Skeletal muscle satellite cell (primary cell): ENCODE results near the gene NRL.

Experiments
- H3K27me3 ChIP-seq: 2 replicates; pipeline ENCODE4 v1.7.0; 2013; ENCODE audit warnings: low read length; ENCODE audit not compliant: control insufficient read depth, insufficient read depth
- H3K36me3 ChIP-seq: 2 replicates; pipeline ENCODE4 v1.7.0; 2013; ENCODE audit warnings: mild to moderate bottlenecking, control low read depth, low read length; ENCODE audit not compliant: insufficient read depth
- H3K4me1 ChIP-seq: 2 replicates; pipeline ENCODE4 v1.7.0; 2013; ENCODE audit warnings: low read length; ENCODE audit not compliant: control insufficient read depth, insufficient read depth
- H3K4me2 ChIP-seq: 2 replicates; pipeline ENCODE4 v1.7.0; 2013; ENCODE audit warnings: mild to moderate bottlenecking, low read length
- H3K4me3 ChIP-seq: 2 replicates; pipeline ENCODE4 v1.7.0; 2013; ENCODE audit warnings: low read length
- H3K9ac ChIP-seq: 2 replicates; pipeline ENCODE4 v1.7.0; 2013; ENCODE audit warnings: mild to moderate bottlenecking, low read depth, low read length, moderate library complexity
- H3K9me3 ChIP-seq: replicated peaks from 2 replicates; pipeline ENCODE4 v1.7.0; 2013; ENCODE audit warnings: mild to moderate bottlenecking, control low read depth, low read length

NRL gene

GRCh38 chr14:24064856-24065255 is 49.9 kb downstream of the NRL start:
- Histone ChIP-seq H3K27me3 (peaks cover 54% of the 10 kb centered on the region), H3K36me3 (no peaks in the 10 kb centered on the region), H3K4me3 (no peak overlapping the region), H3K9ac (no peak overlapping the region), H3K4me1 (no peaks in the 10 kb centered on the region), H3K4me2 (no peak overlapping the region), H3K9me3 (no peaks in the 10 kb centered on the region)

DNA sequence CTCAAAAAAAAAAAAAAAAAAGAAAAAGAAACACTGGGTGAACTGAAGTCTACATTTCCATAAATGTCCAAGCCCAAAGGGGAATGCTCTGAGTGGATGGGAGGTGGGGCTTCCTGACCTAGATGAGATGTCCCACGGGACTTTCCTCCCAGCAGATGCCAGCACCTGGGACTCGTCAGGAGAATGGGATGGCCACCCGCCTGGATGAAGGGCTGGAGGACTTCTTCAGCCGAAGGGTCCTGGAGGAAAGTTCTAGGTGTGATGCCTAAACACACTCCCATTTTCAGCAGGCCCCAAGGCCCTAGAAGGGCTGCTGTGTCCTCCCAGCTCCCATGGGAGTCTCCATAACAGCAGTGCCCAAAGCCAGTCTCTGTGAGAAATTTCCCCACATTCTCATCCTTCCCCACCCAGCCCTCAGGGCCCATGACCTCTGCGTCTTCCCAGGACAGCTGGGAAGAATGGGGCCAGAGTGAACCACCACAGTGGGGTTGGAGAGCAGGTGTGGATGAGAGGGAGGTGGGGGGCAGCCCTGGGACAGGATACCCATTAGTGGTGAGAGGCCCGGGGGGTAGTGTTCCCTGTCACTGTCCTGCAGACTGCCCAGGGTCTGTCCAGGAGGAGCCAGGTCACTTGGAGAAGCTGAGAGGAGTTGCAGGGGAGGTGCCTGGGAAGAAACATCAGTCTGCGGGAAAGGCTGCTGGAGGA is 50.5 kb downstream of the NRL start:
- H3K36me3 ChIP-seq = no peaks in the 10 kb centered on the region
- H3K27me3 ChIP-seq = peaks cover 48% of the 10 kb centered on the region
- no peak overlapping the region for H3K9ac ChIP-seq
- no peaks in the 10 kb centered on the region for H3K4me1 ChIP-seq
- no peaks in the 10 kb centered on the region for H3K9me3 ChIP-seq
- H3K4me2 ChIP-seq = no peak overlapping the region
- H3K4me3 ChIP-seq = no peak overlapping the region

GRCh38 chr14:24063263-24063836 is 51.4 kb downstream of the NRL start:
- H3K4me2 ChIP-seq = no peak overlapping the region
- no peaks in the 10 kb centered on the region for H3K9me3 ChIP-seq
- H3K36me3 ChIP-seq = no peaks in the 10 kb centered on the region
- no peak overlapping the region for H3K9ac ChIP-seq
- H3K4me3 ChIP-seq = no peak overlapping the region
- peaks cover 48% of the 10 kb centered on the region for H3K27me3 ChIP-seq
- H3K4me1 ChIP-seq = no peaks in the 10 kb centered on the region

DNA sequence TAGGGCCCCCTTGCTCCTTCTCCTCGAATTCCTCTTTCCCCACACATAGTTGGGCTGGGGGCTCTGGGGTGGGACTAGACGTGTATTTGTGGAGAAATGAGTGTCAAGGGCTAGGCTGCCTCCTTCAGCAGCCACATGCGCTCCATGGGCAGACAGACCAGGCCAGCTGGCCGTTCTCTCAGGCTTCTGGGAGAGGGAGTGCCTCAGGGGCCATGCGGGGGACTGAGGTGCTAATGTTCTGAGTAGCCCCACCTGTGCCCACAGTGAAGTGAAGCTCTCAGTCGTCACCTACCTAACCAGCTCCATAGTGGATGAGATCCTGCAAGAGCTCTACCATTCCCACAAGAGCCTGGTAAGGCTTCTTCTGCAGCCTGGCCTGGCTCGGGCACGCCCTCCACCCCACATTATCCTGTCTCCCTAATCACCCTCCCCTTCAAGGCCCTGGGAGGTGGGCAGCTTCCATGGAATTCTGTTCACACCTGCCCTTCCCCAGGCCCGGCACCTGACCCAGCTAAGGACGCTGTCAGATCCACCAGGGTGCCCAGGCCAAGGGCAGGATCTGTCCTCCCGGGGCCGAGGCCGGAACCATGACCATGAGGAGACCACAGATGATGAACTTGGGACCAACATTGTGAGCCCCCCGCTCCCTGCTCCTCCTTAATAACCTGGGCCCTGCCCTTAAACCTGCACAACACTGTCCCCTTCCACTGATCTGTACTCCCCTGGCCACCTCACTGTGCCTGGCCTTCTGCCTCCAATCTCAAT is 52.4 kb downstream of the NRL start:
- H3K4me3 ChIP-seq = no peak overlapping the region
- no peaks in the 10 kb centered on the region for H3K9me3 ChIP-seq
- H3K27me3 ChIP-seq = peaks cover 42% of the 10 kb centered on the region
- H3K4me1 ChIP-seq = no peaks in the 10 kb centered on the region
- H3K9ac ChIP-seq = no peak overlapping the region
- no peak overlapping the region for H3K4me2 ChIP-seq
- H3K36me3 ChIP-seq = no peaks in the 10 kb centered on the region

GRCh38 chr14:24060984-24061913 is 53.5 kb downstream of the NRL start:
- Histone ChIP-seq H3K4me3 (no peak overlapping the region), H3K36me3 (no peaks in the 10 kb centered on the region), H3K9ac (no peak overlapping the region), H3K27me3 (peaks cover 41% of the 10 kb centered on the region), H3K4me2 (no peak overlapping the region), H3K4me1 (no peaks in the 10 kb centered on the region), H3K9me3 (no peaks in the 10 kb centered on the region)

- Histone ChIP-seq H3K4me1 (no peaks in the 10 kb centered on the region), H3K27me3 (peaks cover 39% of the 10 kb centered on the region), H3K9ac (no peak overlapping the region), H3K36me3 (no peaks in the 10 kb centered on the region), H3K9me3 (no peaks in the 10 kb centered on the region), H3K4me3 (no peak overlapping the region), H3K4me2 (no peak overlapping the region)
Measured at GRCh38 chr14:24060443-24060842, 54.3 kb downstream of the NRL start.

- no peak overlapping the region for H3K9ac ChIP-seq
Measured at GRCh38 chr14:24059841-24060388, 54.8 kb downstream of the NRL start.

GRCh38 chr14:24058951-24059475 is 55.7 kb downstream of the NRL start:
- Histone ChIP-seq H3K27me3 (peaks cover 42% of the 10 kb centered on the region), H3K4me1 (no peaks in the 10 kb centered on the region), H3K9me3 (no peaks in the 10 kb centered on the region), H3K36me3 (no peaks in the 10 kb centered on the region), H3K4me2 (no peak overlapping the region), H3K9ac (no peak overlapping the region), H3K4me3 (no peak overlapping the region)

More at GRCh38 chr14:24059841-24060388, 54.8 kb downstream of the NRL start:
- Histone ChIP-seq H3K4me1 (no peaks in the 10 kb centered on the region), H3K4me2 (no peak overlapping the region), H3K27me3 (peaks cover 35% of the 10 kb centered on the region), H3K36me3 (no peaks in the 10 kb centered on the region), H3K9me3 (no peaks in the 10 kb centered on the region), H3K4me3 (no peak overlapping the region)

GRCh38 chr14:24058260-24058950 is 56.3 kb downstream of the NRL start:
- H3K27me3 ChIP-seq = peaks cover 48% of the 10 kb centered on the region

DNA sequence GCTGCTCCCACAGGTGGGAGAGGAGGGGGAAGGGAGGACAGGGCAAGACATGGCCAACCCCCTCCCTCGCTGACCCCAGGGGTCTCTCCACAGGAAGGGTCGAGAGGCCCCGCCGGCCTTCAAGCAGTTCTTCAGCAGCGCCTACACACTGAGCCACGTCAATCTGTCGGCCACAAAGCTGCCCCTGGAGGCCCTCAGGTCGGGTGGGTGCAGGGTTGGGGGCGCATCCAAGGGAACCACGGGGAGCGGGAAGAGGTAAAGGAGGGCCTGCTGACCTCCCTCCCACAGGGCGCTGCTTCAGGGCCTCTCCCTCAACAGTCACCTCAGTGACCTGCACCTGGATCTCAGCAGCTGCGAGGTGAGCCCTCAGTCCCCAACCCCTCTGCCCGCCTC is 56.9 kb downstream of the NRL start:
- H3K4me3 ChIP-seq = no peak overlapping the region
- no peaks in the 10 kb centered on the region for H3K36me3 ChIP-seq
- peaks cover 51% of the 10 kb centered on the region for H3K27me3 ChIP-seq
- no peak overlapping the region for H3K4me2 ChIP-seq
- H3K4me1 ChIP-seq = no peaks in the 10 kb centered on the region
- H3K9ac ChIP-seq = no peak overlapping the region
- no peaks in the 10 kb centered on the region for H3K9me3 ChIP-seq

More at GRCh38 chr14:24058260-24058950, 56.3 kb downstream of the NRL start:
- H3K4me1 ChIP-seq = no peaks in the 10 kb centered on the region
- no peak overlapping the region for H3K4me3 ChIP-seq
- H3K9me3 ChIP-seq = no peaks in the 10 kb centered on the region
- no peak overlapping the region for H3K4me2 ChIP-seq
- H3K36me3 ChIP-seq = no peaks in the 10 kb centered on the region
- no peak overlapping the region for H3K9ac ChIP-seq
